HepG2 (cell line): Measurements from ENCODE around the gene PRXL2B. TPM values are rescaled to one million over a fixed set of nuclear protein-coding genes. Genes with fewer than 3 reads are reported as not detected.

Experiments used
- AGO1 ChIP-seq: fragments of 200-400 bp; formaldehyde crosslinking; IDR thresholded peaks from 2 replicates; pipeline ENCODE4 v1.6.1; 2017; ENCODE audit warnings: mild to moderate bottlenecking, low read depth, low read length, moderate library complexity; ENCODE audit not compliant: poor library complexity, severe bottlenecking
- CBX1 ChIP-seq: IDR thresholded peaks from one replicate; pipeline ENCODE4 v1.6.1; 2016; ENCODE audit warnings: antibody characterized with exemption, low read depth
- GATAD1 ChIP-seq: IDR thresholded peaks from 2 replicates; pipeline ENCODE4 v1.6.1; 2016; ENCODE audit warnings: missing genetic modification reagents, missing compliant biosample characterization
- IRF9 ChIP-seq: sonication (generic); formaldehyde crosslinking; IDR thresholded peaks from 2 replicates; pipeline ENCODE4 v1.8.0; 2022; ENCODE audit warnings: missing genetic modification reagents, mild to moderate bottlenecking, borderline replicate concordance
- MZF1 ChIP-seq: sonication (generic); formaldehyde crosslinking; IDR thresholded peaks from 2 replicates; pipeline ENCODE4 v1.8.1; 2023; ENCODE audit warnings: mild to moderate bottlenecking, missing genetic modification reagents, borderline replicate concordance
- SNAPC2 ChIP-seq: sonication (generic); formaldehyde crosslinking; IDR thresholded peaks from 2 replicates; pipeline ENCODE4 v1.8.1; 2022; ENCODE audit warnings: mild to moderate bottlenecking, missing genetic modification reagents
- ZBTB37 ChIP-seq: sonication (generic); formaldehyde crosslinking; IDR thresholded peaks from 2 replicates; pipeline ENCODE4 v1.4.0; 2020; ENCODE audit warnings: mild to moderate bottlenecking, missing genetic modification reagents
- ZNF121 ChIP-seq: sonication (generic); formaldehyde crosslinking; IDR thresholded peaks from 2 replicates; pipeline ENCODE4 v1.5.0; 2020; ENCODE audit warnings: mild to moderate bottlenecking, missing genetic modification reagents
- ZNF317 ChIP-seq: sonication (generic); formaldehyde crosslinking; IDR thresholded peaks from 2 replicates; pipeline ENCODE4 v1.5.0; 2020; ENCODE audit warnings: mild to moderate bottlenecking, missing genetic modification reagents
- ZNF407 ChIP-seq: sonication (generic); formaldehyde crosslinking; IDR thresholded peaks from one replicate; pipeline ENCODE4 v1.5.1; 2020; ENCODE audit warnings: mild to moderate bottlenecking, missing genetic modification reagents; ENCODE audit errors: not compliant biosample characterization
- ZNF704 ChIP-seq: sonication (generic); formaldehyde crosslinking; IDR thresholded peaks from 2 replicates; pipeline ENCODE4 v1.8.1; 2023; ENCODE audit warnings: mild to moderate bottlenecking, inconsistent platforms, moderate library complexity, missing genetic modification reagents, borderline replicate concordance
- ZNF768 ChIP-seq: sonication (generic); formaldehyde crosslinking; IDR thresholded peaks from 2 replicates; pipeline ENCODE4 v1.4.0; 2020; ENCODE audit warnings: missing genetic modification reagents
- polyA plus RNA-seq, 8 experiments: library from polyadenylated mRNA; depleted of rRNA in 3 of 8; stranded (reverse) in 7 of 8; unstranded in 1 of 8; fragments of >200 nt; fragmentation: Illumina TruSeq in 4 of 8; extraction: Trizol in 4 of 8; gene quantifications; 2 replicates each; pipeline versions ENCODE4 v1.2.1 to v1.2.3, GENCODE V29; 2011 to 2016; ENCODE audit warnings: low read depth in 4 of 8, missing spikeins in 1 of 8, mixed read lengths in 1 of 8; ENCODE audit not compliant: insufficient read depth in 1 of 8
- total RNA-seq, 5 experiments: library from RNA; depleted of rRNA; stranded (reverse); fragments of >200 nt; fragmentation: Illumina TruSeq; extraction: Trizol; gene quantifications; 2 replicates each; pipeline ENCODE4 v1.2.3, GENCODE V29; 2016; ENCODE audit warnings: low read depth in 1 of 5
- TF ChIP-seq, protein P1 (sequence below): fragments of 450-650 bp; IDR thresholded peaks from 2 replicates; pipeline ENCODE4 v1.6.1; 2017; ENCODE audit warnings: mild to moderate bottlenecking

Gene PRXL2B
- total and polyA plus RNA-seq, 2 of the 13 experiments (the other 11 are each of a cell fraction or from before 2014, with no cell fraction given) = 16.8 to 22.1 TPM

DNA sequence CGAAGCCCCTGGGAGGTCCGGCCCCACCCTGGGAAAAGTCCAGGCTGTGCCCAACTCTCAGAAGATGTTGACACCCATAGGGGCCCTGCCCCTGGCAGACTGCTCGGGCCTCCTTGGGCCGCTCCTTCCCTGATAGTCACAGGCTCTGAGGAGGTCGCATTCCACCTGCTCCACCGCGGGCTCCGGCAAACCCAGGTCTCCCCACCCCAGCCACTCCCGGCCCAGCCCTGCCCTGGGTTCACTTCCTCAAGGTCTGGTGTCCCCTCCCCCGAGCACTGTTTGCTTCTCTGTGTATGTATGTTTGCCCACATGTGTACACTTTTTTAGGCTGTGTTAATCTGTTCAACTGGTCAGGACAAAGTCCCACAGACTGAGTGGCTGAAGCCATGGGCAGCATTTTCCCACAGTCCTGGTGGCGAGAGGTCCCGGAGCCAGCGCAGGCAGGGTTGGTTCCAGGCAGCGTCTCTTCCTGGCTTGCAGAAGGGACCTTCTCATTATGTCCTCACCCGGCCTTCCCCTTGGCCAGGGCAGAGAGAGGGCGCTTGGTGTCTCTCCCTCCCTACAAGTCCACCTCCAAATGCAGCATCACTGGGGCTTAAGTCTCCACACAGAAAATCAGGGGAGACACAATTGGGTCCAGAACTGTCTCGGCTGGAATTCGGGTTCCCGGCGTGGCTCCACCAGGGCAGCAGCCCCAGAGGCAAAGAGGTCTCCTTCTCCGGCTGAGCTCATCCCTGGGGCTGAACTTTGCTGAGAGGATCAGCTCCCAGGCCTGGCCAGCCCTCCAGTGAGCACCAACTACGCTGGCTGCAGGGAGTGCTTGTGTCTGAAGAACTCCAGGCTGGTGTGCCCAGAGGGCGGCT lies 10.5 kb upstream of the PRXL2B start (continued):
- no peak for TF ChIP-seq ZNF704 (CRISPR knock-in tag)
- TF ChIP-seq CBX1 = no peak
- no peak for TF ChIP-seq ZBTB37 (CRISPR knock-in tag)
- no peak for TF ChIP-seq SNAPC2
- TF ChIP-seq, protein P1, sequence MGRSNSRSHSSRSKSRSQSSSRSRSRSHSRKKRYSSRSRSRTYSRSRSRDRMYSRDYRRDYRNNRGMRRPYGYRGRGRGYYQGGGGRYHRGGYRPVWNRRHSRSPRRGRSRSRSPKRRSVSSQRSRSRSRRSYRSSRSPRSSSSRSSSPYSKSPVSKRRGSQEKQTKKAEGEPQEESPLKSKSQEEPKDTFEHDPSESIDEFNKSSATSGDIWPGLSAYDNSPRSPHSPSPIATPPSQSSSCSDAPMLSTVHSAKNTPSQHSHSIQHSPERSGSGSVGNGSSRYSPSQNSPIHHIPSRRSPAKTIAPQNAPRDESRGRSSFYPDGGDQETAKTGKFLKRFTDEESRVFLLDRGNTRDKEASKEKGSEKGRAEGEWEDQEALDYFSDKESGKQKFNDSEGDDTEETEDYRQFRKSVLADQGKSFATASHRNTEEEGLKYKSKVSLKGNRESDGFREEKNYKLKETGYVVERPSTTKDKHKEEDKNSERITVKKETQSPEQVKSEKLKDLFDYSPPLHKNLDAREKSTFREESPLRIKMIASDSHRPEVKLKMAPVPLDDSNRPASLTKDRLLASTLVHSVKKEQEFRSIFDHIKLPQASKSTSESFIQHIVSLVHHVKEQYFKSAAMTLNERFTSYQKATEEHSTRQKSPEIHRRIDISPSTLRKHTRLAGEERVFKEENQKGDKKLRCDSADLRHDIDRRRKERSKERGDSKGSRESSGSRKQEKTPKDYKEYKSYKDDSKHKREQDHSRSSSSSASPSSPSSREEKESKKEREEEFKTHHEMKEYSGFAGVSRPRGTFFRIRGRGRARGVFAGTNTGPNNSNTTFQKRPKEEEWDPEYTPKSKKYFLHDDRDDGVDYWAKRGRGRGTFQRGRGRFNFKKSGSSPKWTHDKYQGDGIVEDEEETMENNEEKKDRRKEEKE = no peak
- no peak for TF ChIP-seq ZNF407 (CRISPR knock-in tag)
- no peak for TF ChIP-seq ZNF768
- TF ChIP-seq MZF1 (CRISPR knock-in tag) = 0 out of 2 replicates have a peak, but pooled peaks have one; percentile 32
- no peak for TF ChIP-seq IRF9 (CRISPR knock-in tag)
- peak; percentile 66; the same call in 1 of the 2 replicates for TF ChIP-seq ZNF317 (CRISPR knock-in tag)
- no peak for TF ChIP-seq GATAD1 (CRISPR knock-in tag)
- TF ChIP-seq ZNF121 (CRISPR knock-in tag) = no peak
- TF ChIP-seq AGO1 = no peak
